ENCODE measurements around the gene RASL10A.

DNA sequence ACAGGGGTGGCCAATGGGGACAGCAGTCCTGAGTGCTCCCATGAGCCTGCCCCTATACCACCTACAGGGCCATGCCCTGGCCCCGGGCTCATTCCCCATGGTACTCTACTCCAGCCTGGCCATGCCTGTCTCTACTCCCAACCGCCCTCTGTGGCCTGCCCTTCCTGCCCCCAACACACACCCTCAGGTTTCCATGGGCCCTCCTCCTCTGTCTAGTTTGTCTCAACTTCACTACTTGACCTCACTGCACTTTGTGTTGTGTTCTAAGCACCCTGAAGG is 26.3 kb upstream of the RASL10A start:
- TF ChIP-seq EZH2phosphoT487 (IDR thresholded peaks at IDR 0.05; ENCODE audit: borderline replicate concordance), result no peak
- no peak for TF ChIP-seq CTCF (conservative IDR thresholded peaks at IDR 0.05; ENCODE audit: low read length)
